AG10803 (cell line): ENCODE measurements around the gene MAN1B1.

Source experiments
- DNase-seq: peaks from one replicate; pipeline ENCODE4 v3.0.0; 2010; ENCODE audit warnings: low read depth
- H3K4me3 ChIP-seq: 2 replicates; pipeline ENCODE4 v1.5.1; 2011; ENCODE audit warnings: mild to moderate bottlenecking, low read length, control low read depth
- TF ChIP-seq, protein P1 (sequence below): conservative IDR thresholded peaks from 2 replicates; pipeline ENCODE4 v1.5.1; 2011; ENCODE audit warnings: mild to moderate bottlenecking, low read length, control low read depth, inconsistent platforms

The MAN1B1 gene

DNA sequence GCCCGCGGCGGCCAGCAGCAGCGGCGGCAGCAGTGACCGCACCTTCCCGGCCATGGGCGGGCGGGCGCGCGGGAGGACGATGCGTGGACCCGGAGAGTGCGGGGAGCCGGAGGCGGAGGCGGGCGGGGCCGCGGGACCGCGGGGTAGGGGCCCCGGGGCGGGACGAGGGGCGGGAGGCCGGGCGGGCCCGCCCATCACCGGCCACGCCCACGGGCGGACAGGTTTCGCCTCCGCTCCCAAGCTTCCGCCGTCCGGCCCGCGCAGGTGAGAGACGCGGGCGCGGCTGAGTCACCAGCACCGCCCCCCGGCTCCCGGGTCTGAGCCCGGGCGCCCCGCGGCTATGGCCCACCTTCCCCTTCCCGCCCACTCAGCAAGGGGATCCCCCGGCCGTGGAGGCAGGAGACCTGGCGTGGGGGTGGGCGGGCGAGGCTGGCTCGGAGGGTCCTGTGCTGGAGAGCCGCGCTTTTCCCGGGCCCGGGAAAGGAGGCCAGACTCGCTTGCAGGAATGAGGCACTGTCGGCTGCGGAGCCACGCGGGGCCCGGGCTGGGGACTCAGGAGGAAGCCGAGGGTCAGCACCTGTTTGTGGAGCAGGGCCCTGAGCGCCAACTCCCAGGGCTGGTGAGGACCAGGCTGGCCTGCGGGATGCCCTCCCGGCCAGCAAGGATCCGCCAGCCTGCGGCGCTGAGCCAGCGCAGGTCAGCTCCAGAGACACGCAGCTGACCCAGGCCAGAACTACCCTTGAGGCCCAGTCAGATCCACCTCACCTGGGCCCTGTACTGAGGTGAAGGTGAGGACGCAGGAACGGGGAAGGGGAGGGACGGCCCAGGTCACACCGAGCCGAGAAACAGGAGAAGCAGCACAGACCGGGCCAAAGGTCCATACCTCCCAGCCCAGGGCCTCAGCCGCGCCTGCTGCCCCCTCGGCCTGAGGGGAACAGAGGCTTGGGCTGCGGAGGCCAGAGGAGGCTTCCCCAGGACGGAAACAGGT is 32.5 kb upstream of the MAN1B1 start, which contains the start of gene ENTPD2:
ENTPD2 (minus strand) TSS at position 118 of the 988 bp plus-strand sequence; CDS start at position 54, 64 bp downstream.
- TF ChIP-seq, protein P1, sequence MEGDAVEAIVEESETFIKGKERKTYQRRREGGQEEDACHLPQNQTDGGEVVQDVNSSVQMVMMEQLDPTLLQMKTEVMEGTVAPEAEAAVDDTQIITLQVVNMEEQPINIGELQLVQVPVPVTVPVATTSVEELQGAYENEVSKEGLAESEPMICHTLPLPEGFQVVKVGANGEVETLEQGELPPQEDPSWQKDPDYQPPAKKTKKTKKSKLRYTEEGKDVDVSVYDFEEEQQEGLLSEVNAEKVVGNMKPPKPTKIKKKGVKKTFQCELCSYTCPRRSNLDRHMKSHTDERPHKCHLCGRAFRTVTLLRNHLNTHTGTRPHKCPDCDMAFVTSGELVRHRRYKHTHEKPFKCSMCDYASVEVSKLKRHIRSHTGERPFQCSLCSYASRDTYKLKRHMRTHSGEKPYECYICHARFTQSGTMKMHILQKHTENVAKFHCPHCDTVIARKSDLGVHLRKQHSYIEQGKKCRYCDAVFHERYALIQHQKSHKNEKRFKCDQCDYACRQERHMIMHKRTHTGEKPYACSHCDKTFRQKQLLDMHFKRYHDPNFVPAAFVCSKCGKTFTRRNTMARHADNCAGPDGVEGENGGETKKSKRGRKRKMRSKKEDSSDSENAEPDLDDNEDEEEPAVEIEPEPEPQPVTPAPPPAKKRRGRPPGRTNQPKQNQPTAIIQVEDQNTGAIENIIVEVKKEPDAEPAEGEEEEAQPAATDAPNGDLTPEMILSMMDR: no peak
- no peak for DNase-seq
- no peak within 1 kb of the TSS for H3K4me3 ChIP-seq

DNA sequence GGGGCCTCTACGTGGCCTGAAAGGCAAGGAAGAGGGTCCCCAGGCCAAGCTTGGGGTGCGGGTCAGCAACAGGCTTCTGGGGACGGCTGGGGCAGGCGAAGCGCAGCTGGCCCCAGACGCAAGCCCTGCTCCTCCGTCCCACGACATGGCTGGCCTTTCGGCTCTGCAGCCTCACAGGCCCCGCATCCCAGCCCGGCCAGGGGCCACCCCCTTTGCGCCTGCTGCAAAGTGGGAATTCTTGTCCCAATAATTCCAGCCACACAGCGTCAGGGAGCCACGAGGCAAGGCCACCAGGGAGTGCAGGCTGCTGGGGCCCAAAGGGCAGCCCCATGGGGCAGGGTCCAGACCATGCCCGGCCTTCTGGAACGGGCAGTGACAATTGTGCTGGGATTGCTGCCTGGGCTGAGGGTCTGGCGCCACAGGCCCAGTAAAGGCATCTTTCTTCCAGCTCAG is 31.8 kb upstream of the MAN1B1 start:
- DNase-seq: no peak
- TF ChIP-seq, protein P1: no peak
- no peak overlapping the region for H3K4me3 ChIP-seq

DNA sequence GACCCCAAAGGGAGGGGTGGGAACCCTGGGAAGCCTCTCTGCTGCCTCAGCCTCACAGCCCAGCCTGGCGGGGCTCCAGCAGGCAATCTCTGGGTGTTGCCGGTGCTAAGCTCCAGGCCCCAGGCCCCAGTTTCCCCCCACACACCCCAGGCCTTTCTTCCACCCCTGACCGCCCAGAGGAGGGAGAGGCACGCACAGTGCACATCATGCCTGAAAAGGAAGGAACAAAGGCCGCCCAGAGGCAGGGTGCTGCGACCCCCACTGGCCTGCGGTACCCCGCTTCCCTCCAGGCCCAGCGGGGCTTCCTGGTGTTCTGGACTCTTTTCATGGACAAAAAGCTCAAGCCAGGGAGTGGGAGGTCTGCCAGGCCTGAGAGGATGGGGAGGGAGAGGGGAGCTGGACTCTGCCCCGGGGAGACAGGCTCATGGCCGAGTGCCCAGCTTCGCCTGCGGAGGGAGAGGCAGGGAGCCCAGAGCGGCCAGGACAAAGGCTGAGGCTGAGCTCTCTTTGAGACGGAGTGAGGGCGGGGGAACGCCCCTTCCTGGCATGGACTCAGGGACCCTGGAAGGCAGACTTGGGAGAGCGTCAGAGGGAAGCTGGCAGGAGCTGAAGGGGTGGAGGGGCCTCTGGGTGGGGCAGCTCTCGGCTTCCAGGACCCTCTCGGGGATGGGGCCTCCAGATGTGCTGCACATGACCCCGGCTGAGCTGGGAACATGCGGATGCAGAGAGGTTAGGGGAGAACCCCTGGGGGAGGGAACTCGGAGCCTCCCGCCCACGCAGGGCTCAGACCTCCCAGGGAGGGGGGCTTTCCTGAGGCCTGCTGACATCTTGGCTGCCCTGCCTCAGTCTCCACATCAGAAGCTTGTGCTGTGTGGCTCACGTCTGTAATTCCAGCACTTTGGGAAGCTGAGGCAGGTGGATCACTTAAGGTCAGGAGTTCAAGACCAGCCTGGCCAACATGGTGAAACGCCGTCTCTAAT is 31.1 kb upstream of the MAN1B1 start:
- DNase-seq: peak; percentile 43
- no peak overlapping the region for H3K4me3 ChIP-seq
- TF ChIP-seq, protein P1: no peak

DNA sequence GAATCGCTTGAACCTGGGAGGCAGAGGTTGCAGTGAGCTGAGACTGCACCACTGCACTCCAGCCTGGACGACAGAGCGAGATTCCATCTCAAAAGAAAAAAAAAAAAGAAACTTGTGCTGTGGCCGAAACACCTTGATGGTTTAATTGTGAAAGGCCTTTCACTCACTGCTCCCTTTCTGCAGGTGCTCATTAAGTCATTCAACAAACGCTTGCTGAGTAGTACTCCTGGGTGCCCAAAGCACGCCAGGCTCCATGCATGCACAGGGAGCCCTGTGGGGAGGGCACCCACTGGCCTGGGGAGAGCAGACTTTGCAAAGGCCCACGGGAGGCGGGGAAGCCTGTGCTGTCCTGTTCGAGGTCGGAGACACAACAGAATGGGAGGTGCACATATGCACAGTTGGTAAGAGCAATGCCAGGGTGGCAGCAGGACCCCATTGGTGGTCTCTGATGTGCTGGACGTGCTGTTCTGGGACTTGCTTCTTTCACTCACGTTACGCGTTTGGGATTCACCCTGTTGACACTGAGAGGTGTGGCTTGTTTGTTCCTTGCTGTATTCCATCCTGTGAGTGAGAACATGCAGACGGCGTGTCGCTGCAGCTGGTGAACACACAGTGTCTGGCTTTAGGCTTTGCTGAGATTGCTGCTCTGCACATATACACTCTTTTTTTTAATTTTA is 29.9 kb upstream of the MAN1B1 start:
- no peak overlapping the region for H3K4me3 ChIP-seq
- DNase-seq: no peak
- TF ChIP-seq, protein P1: no peak

DNA sequence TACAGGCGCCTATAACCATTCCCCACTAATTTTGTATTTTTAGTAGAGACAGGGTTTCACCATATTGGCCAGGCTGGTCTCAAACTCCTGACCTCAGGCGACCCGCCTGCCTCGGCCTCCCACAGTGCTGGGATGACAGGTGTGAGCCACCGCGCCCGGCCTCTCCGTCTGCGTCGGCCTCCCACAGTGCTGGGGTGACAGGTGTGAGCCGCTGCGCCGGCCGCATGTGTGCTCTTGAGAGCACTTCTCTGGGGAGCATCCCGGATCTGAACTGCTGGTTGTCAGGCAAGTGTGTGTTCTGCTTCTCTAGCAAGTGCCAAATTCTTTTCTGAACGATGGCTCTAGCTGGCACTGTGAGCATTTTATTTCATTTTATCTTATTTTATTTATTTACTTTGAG is 29.2 kb upstream of the MAN1B1 start:
- H3K4me3 ChIP-seq: no peak overlapping the region
- TF ChIP-seq, protein P1: no peak
- DNase-seq: no peak

DNA sequence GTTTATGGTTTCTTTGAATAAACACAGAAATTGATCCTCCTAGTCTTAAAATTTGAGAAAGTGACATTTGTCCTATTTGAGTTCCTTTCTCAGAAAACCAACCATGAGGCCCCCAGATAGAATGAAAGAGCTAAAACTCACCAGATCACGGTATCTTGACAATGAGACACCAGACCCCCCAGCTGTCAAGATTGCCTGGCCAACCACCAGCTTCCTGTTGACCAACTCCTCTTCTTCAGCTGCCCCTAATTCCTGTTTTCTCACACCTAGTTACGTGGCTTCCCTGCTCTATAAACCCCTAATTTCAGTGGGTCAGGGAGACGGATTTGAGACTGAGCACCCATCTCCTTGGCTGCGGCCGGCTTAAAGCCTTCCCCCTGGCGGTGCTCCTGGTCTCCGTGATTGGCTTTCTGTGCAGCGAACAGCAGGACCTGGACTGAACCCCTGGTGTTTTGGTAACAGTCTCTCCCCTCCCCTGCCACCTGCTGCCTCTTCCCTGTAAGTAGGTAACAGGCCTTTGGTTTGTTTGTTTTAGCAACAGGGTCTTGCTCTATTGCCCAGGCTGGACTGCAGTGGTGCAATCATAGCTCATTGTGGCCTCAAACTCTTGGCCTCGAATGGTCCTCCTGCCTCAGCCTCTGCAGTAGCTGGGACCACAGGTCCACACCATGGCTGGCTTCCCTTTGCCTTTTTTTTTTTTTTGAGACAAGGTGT is 28.1 kb upstream of the MAN1B1 start:
- no peak for DNase-seq
- TF ChIP-seq, protein P1: no peak
- H3K4me3 ChIP-seq: no peak overlapping the region
